ENCODE data around the gene ZHX3. TPM values are rescaled to one million over a fixed set of nuclear protein-coding genes. Genes with fewer than 3 reads are reported as not detected.

The ZHX3 gene
- total and polyA plus RNA-seq, 7 experiments from 2014 or later = 6.6 to 12.8 (median 8.1) TPM

DNA sequence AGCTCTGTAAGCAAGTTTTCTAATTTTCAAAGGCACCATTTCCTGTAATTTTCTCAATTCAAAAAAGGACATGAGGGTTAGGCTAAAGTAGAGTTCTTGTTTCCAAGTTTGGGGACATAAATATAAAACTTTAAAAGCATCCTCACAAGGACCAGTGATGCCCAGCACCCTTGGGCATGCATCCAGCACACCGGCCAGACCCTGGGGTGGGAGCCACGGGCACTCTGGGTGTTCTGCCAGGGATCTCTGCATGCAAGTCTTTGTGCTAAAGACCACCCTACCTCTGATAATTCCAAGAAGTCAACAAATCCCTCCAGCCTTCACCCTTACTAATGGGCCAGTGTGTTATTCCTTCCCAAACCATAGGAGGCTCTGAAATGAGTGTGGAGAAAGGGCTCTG, 133.7 kb downstream of the ZHX3 start:
- DNase-seq = no peak
- no peaks in the 10 kb centered on the region for H3K9me3 ChIP-seq (ENCODE audit: control insufficient read depth in 2 of 3, low read length in 3 of 3)
- POLR2A ChIA-PET = no interaction called here

DNA sequence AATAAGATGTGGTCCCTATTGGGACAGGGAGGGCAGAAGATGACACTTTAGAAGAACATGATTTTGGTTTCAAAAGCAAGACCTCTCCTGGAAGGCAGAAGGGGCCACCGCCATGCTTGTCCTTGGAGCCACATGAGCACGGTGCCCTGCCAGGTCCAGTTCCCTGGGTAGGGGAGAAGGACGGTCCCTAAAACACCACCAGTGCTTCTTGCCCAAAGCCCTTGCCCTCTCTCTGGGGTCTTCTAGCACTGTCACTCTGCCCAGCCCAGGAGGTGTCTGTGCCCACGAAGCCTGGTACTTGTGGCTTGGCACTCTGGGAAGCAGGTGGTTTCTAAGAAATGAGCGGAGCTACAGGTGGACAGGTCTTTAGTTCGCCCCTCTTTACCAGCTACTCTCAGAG, 134.1 kb downstream of the ZHX3 start:
- H3K27ac Mint-ChIP-seq = peak overlapping the region in 7 of 9 donors; percentile 32 to 88 (median 43)
- CTCF ChIA-PET = interaction anchor here (1.4 kb wide), 1 partner anchor 10 kb away, joined by 3 read pairs; no protein-coding TSS in a partner anchor
- POLR2A ChIA-PET = no interaction called here

More for the DNA sequence above, 133.7 kb downstream of the ZHX3 start:
- CTCF ChIA-PET = interaction anchor here (1.4 kb wide), 1 partner anchor 11 kb away, joined by 3 read pairs; no protein-coding TSS in a partner anchor
- H3K27ac Mint-ChIP-seq = peak overlapping the region in 6 of 9 donors; percentile 32 to 88 (median 52)
- Histone ChIP-seq H3K36me3 (ENCODE audit: control insufficient read depth in 2 of 3, insufficient read depth in 3 of 3, low read length in 3 of 3) (no peaks in the 10 kb centered on the region), H3K27me3 (ENCODE audit: control insufficient read depth in 2 of 2, insufficient read depth in 2 of 2, low read length in 2 of 2) (no peaks in the 10 kb centered on the region), H3K4me3 (ENCODE audit: low read length) (no peak overlapping the region), H3K4me1 (ENCODE audit: control insufficient read depth in 2 of 2, insufficient read depth in 2 of 2, low read length in 2 of 2) (no peaks in the 10 kb centered on the region), H3K27ac (ENCODE audit: low read depth, low read length) (peak overlapping the region; percentile 1)
- H3K36me3 Mint-ChIP-seq = peaks cover 0 to 8% (median 0%) of the 10 kb centered on the region in 5 donors
- H3K4me1 Mint-ChIP-seq = peaks cover 4 to 33% (median 15%) of the 10 kb centered on the region in 7 donors
- H3K9me3 Mint-ChIP-seq = no peaks in the 10 kb centered on the region
- H3K4me3 Mint-ChIP-seq = no peak overlapping the region
- intact Hi-C loops (cut with micrococcal nuclease) = no loop called here
- ATAC-seq = no peak
- H3K27me3 Mint-ChIP-seq = no peaks in the 10 kb centered on the region

GRCh38 chr20:41182296-41183212, 135.0 kb downstream of the ZHX3 start:
- peaks cover 0 to under 1% (median 0%) of the 10 kb centered on the region in 3 experiments for H3K36me3 ChIP-seq (ENCODE audit: control insufficient read depth in 2 of 3, insufficient read depth in 3 of 3, low read length in 3 of 3)
- H3K27ac ChIP-seq (ENCODE audit: low read depth, low read length) = peak overlapping the region; percentile 17
- peaks cover 0 to 9% (median 0%) of the 10 kb centered on the region in 5 donors for H3K36me3 Mint-ChIP-seq
- peaks cover 4 to 27% (median 15%) of the 10 kb centered on the region in 7 donors for H3K4me1 Mint-ChIP-seq
- H3K4me3 ChIP-seq (ENCODE audit: low read length) = no peak overlapping the region
- no peaks in the 10 kb centered on the region for H3K27me3 Mint-ChIP-seq
- no peaks in the 10 kb centered on the region for H3K9me3 ChIP-seq (ENCODE audit: control insufficient read depth in 2 of 3, low read length in 3 of 3)
- DNase-seq (peak in 1 of 9 donors; percentile 3), ATAC-seq (no peak)
- intact Hi-C loops (cut with micrococcal nuclease) = no loop called here
- ChIA-PET POLR2A (no interaction called here), CTCF (interaction anchor here (1.0 kb wide), 1 partner anchor 25 kb away, joined by 3 read pairs; no protein-coding TSS in a partner anchor)
- H3K27ac Mint-ChIP-seq = peak overlapping the region in 8 of 9 donors; percentile 46 to 89 (median 78)
- no peaks in the 10 kb centered on the region for H3K27me3 ChIP-seq (ENCODE audit: control insufficient read depth in 2 of 2, insufficient read depth in 2 of 2, low read length in 2 of 2)
- H3K4me1 ChIP-seq (ENCODE audit: control insufficient read depth in 2 of 2, insufficient read depth in 2 of 2, low read length in 2 of 2) = no peaks in the 10 kb centered on the region
- no peak overlapping the region for H3K4me3 Mint-ChIP-seq
- H3K9me3 Mint-ChIP-seq = no peaks in the 10 kb centered on the region

More for the DNA sequence above, 134.1 kb downstream of the ZHX3 start:
- Histone ChIP-seq H3K4me3 (ENCODE audit: low read length) (no peak overlapping the region), H3K4me1 (ENCODE audit: control insufficient read depth in 2 of 2, insufficient read depth in 2 of 2, low read length in 2 of 2) (no peaks in the 10 kb centered on the region), H3K36me3 (ENCODE audit: control insufficient read depth in 2 of 3, insufficient read depth in 3 of 3, low read length in 3 of 3) (no peaks in the 10 kb centered on the region), H3K27ac (ENCODE audit: low read depth, low read length) (no peak overlapping the region), H3K9me3 (ENCODE audit: control insufficient read depth in 2 of 3, low read length in 3 of 3) (no peaks in the 10 kb centered on the region), H3K27me3 (ENCODE audit: control insufficient read depth in 2 of 2, insufficient read depth in 2 of 2, low read length in 2 of 2) (no peaks in the 10 kb centered on the region)
- Mint-ChIP-seq H3K4me3 (no peak overlapping the region), H3K36me3 (peaks cover 0 to 8% (median 0%) of the 10 kb centered on the region in 5 donors), H3K4me1 (peaks cover 4 to 33% (median 15%) of the 10 kb centered on the region in 7 donors), H3K9me3 (no peaks in the 10 kb centered on the region), H3K27me3 (no peaks in the 10 kb centered on the region)
- DNase-seq = peak in 1 of 9 donors; percentile 1
- ATAC-seq = no peak
- intact Hi-C loops (cut with micrococcal nuclease) = no loop called here

DNA sequence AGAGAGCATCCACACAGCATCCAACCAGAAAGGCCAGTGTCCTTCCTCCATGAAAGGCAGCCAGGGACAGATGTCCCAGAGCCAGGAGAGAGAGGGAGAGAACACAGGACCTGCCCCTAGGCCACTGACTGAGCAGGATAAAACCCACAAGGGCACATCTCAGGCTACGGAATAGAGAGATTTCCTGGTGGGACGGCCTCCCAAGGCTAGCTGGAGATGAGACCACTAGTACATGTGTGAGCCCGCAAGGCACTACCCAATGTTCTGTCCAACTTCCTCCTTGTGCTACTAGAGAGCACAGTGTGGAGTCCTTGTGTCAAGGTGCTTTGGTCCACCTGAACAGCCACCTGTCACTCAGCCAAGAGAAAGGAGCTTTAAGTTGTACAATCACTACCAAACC, 136.0 kb downstream of the ZHX3 start:
- peak in 1 of 9 donors; percentile 1 for DNase-seq
- Histone ChIP-seq H3K4me3 (ENCODE audit: low read length) (no peak overlapping the region), H3K27ac (ENCODE audit: low read depth, low read length) (no peak overlapping the region), H3K27me3 (ENCODE audit: control insufficient read depth in 2 of 2, insufficient read depth in 2 of 2, low read length in 2 of 2) (no peaks in the 10 kb centered on the region), H3K4me1 (ENCODE audit: control insufficient read depth in 2 of 2, insufficient read depth in 2 of 2, low read length in 2 of 2) (no peaks in the 10 kb centered on the region), H3K36me3 (ENCODE audit: control insufficient read depth in 2 of 3, insufficient read depth in 3 of 3, low read length in 3 of 3) (peaks cover 0 to 10% (median 0%) of the 10 kb centered on the region in 3 experiments), H3K9me3 (ENCODE audit: control insufficient read depth in 2 of 3, low read length in 3 of 3) (no peaks in the 10 kb centered on the region)
- Mint-ChIP-seq H3K4me3 (no peak overlapping the region), H3K9me3 (no peaks in the 10 kb centered on the region), H3K27me3 (no peaks in the 10 kb centered on the region), H3K4me1 (peaks cover 4 to 24% (median 16%) of the 10 kb centered on the region in 7 donors), H3K27ac (peak overlapping the region in 8 of 9 donors; percentile 69 to 89 (median 81)), H3K36me3 (peaks cover 0 to 12% (median 1%) of the 10 kb centered on the region in 5 donors)
- intact Hi-C loops (cut with micrococcal nuclease) = no loop called here
- ChIA-PET POLR2A (interaction anchor here (0.5 kb wide), 1 partner anchor 18 kb away, joined by 3 read pairs; no protein-coding TSS in a partner anchor), CTCF (interaction anchor here (0.6 to 1.0 kb wide), 2 partner anchors 16 to 24 kb away, joined by 3 to 4 read pairs; no protein-coding TSS in a partner anchor)
- ATAC-seq = no peak

GRCh38 chr20:41180599-41181333, 136.8 kb downstream of the ZHX3 start:
- H3K27me3 Mint-ChIP-seq = no peaks in the 10 kb centered on the region
- H3K27ac Mint-ChIP-seq = peak overlapping the region; percentile 26 to 89 (median 79)
- peaks cover 0 to 14% (median 3%) of the 10 kb centered on the region in 5 donors for H3K36me3 Mint-ChIP-seq
- H3K27ac ChIP-seq (ENCODE audit: low read depth, low read length) = peak overlapping the region; percentile 17
- H3K9me3 Mint-ChIP-seq = no peaks in the 10 kb centered on the region
- H3K36me3 ChIP-seq (ENCODE audit: control insufficient read depth in 2 of 3, insufficient read depth in 3 of 3, low read length in 3 of 3) = peaks cover 0 to 18% (median 5%) of the 10 kb centered on the region in 3 experiments
- POLR2A ChIA-PET = interaction anchor here (0.5 to 1.4 kb wide), 4 partner anchors 9 to 21 kb away, joined by 3 to 4 read pairs (median 3); no protein-coding TSS in a partner anchor
- H3K4me1 ChIP-seq (ENCODE audit: control insufficient read depth in 2 of 2, insufficient read depth in 2 of 2, low read length in 2 of 2) = no peaks in the 10 kb centered on the region
- CTCF ChIA-PET = interaction anchor here (0.6 to 1.3 kb wide), 2 partner anchors 15 to 46 kb away, joined by 4 read pairs; no protein-coding TSS in a partner anchor
- H3K27me3 ChIP-seq (ENCODE audit: control insufficient read depth in 2 of 2, insufficient read depth in 2 of 2, low read length in 2 of 2) = no peaks in the 10 kb centered on the region
- no peak overlapping the region for H3K4me3 ChIP-seq (ENCODE audit: low read length)
- DNase-seq (peak in 1 of 9 donors; percentile 17), ATAC-seq (no peak)
- intact Hi-C loops (cut with micrococcal nuclease) = no loop called here
- no peaks in the 10 kb centered on the region for H3K9me3 ChIP-seq (ENCODE audit: control insufficient read depth in 2 of 3, low read length in 3 of 3)
- H3K4me1 Mint-ChIP-seq = peaks cover 1 to 19% (median 15%) of the 10 kb centered on the region in 7 donors
- no peak overlapping the region for H3K4me3 Mint-ChIP-seq

GRCh38 chr20:41179961-41180360, 137.6 kb downstream of the ZHX3 start:
- Histone ChIP-seq H3K27ac (ENCODE audit: low read depth, low read length) (peak overlapping the region; percentile 17), H3K9me3 (ENCODE audit: control insufficient read depth in 2 of 3, low read length in 3 of 3) (no peaks in the 10 kb centered on the region), H3K4me1 (ENCODE audit: control insufficient read depth in 2 of 2, insufficient read depth in 2 of 2, low read length in 2 of 2) (no peaks in the 10 kb centered on the region), H3K27me3 (ENCODE audit: control insufficient read depth in 2 of 2, insufficient read depth in 2 of 2, low read length in 2 of 2) (no peaks in the 10 kb centered on the region), H3K36me3 (ENCODE audit: control insufficient read depth in 2 of 3, insufficient read depth in 3 of 3, low read length in 3 of 3) (peaks cover under 1 to 26% (median 7%) of the 10 kb centered on the region in 3 experiments), H3K4me3 (ENCODE audit: low read length) (no peak overlapping the region)
- H3K9me3 Mint-ChIP-seq = no peaks in the 10 kb centered on the region
- intact Hi-C loops (cut with micrococcal nuclease) = no loop called here
- DNase-seq (peak in 1 of 9 donors; percentile 11), ATAC-seq (no peak)
- peaks cover 1 to 17% (median 15%) of the 10 kb centered on the region in 7 donors for H3K4me1 Mint-ChIP-seq
- POLR2A ChIA-PET = interaction anchor here (1.0 to 1.4 kb wide), 2 partner anchors 10 to 16 kb away, joined by 3 to 4 read pairs; no protein-coding TSS in a partner anchor
- peak overlapping the region in 8 of 9 donors; percentile 36 to 89 (median 68) for H3K27ac Mint-ChIP-seq
- no peaks in the 10 kb centered on the region for H3K27me3 Mint-ChIP-seq
- CTCF ChIA-PET = interaction anchor here (1.3 kb wide), 1 partner anchor 45 kb away, joined by 4 read pairs; no protein-coding TSS in a partner anchor
- no peak overlapping the region for H3K4me3 Mint-ChIP-seq
- H3K36me3 Mint-ChIP-seq = peaks cover 0 to 12% (median 3%) of the 10 kb centered on the region in 5 donors
